OCI-LY7 (cell line): ENCODE data around the gene FAM13C.

Experiments
- CTCF ChIP-seq: fragments of 200-600 bp; sonication (generic); conservative IDR thresholded peaks from 2 replicates; pipeline ENCODE4 v1.5.1; 2014; ENCODE audit warnings: mild to moderate bottlenecking, antibody characterized with exemption, low read length, moderate library complexity, mixed read lengths
- EZH2phosphoT487 ChIP-seq: fragments of 200-600 bp; sonication (generic); IDR thresholded peaks from 2 replicates; pipeline ENCODE4 v1.6.1; 2018; ENCODE audit warnings: low read depth, borderline replicate concordance, mild to moderate bottlenecking, mixed run types, antibody characterized with exemption, low read length, moderate library complexity, mixed read lengths

GRCh38 chr10:59400214-59400613 is 37.9 kb upstream of the FAM13C start:
- no peak for TF ChIP-seq CTCF
- TF ChIP-seq EZH2phosphoT487, result no peak
